ENCODE results near the gene EFCAB11. TPM values are rescaled to one million over a fixed set of nuclear protein-coding genes. Genes with fewer than 3 reads are reported as not detected.

EFCAB11 gene
- total and polyA plus RNA-seq, 2 of the 4 experiments (the other 2 are of a cell fraction), result 2.2 to 5.3 TPM

GRCh38 chr14:89797148-89797547 is 157.4 kb downstream of the EFCAB11 start:
- intact Hi-C loops (cut with micrococcal nuclease), result no loop called here
- Histone ChIP-seq H3K14ac (replicated peaks; ENCODE audit: low read depth, low read length) (no peak overlapping the region), H3K4me2 (ENCODE audit: low read depth, low read length) (no peak overlapping the region), H3K79me1 (ENCODE audit: low read depth in 1 of 2, low read length in 2 of 2) (no peaks in the 10 kb centered on the region), H4K5ac (ENCODE audit: low read depth, low read length) (no peak overlapping the region), H3K56ac (ENCODE audit: extremely low read depth, insufficient read depth, low read length) (no peak overlapping the region), H3K23ac (ENCODE audit: low read depth, low read length) (no peak overlapping the region), H4K20me1 (ENCODE audit: insufficient read depth, low read length) (no peaks in the 10 kb centered on the region), H2BK15ac (ENCODE audit: low read depth, low read length) (no peak overlapping the region), H2AK9ac (replicated peaks; ENCODE audit: low read depth, low read length, poor library complexity) (no peak overlapping the region), H3K4me3 (ENCODE audit: insufficient read depth, low read depth, low read length) (no peak overlapping the region), H3K4me1 (ENCODE audit: control insufficient read depth, insufficient read depth, low read length) (peaks cover 14% of the 10 kb centered on the region), H3K18ac (ENCODE audit: low read depth, low read length) (no peak overlapping the region), H3K36me3 (ENCODE audit: control insufficient read depth, insufficient read depth, low read length) (no peaks in the 10 kb centered on the region), H2AFZ (replicated peaks; ENCODE audit: low read length, poor library complexity) (no peak overlapping the region), H3K4ac (ENCODE audit: low read depth, low read length) (no peak overlapping the region), H2BK5ac (ENCODE audit: low read depth, low read length, poor library complexity, severe bottlenecking) (no peak overlapping the region), H2BK120ac (ENCODE audit: low read depth, low read length) (no peak overlapping the region), H4K91ac (ENCODE audit: insufficient read depth, low read depth, low read length) (no peak overlapping the region), H3K9ac (ENCODE audit: low read depth, low read length) (no peak overlapping the region), H3K9me1 (ENCODE audit: insufficient read depth, low read length) (0 out of 2 replicates have a peak, but pooled peaks cover 3% of the 10 kb centered on the region), H3K27me3 (ENCODE audit: control insufficient read depth, insufficient read depth, low read length) (no peaks in the 10 kb centered on the region), H2BK20ac (ENCODE audit: low read depth, low read length) (no peak overlapping the region), H3K27ac (ENCODE audit: insufficient read depth, low read length) (no peak overlapping the region), H3K9me3 (ENCODE audit: control insufficient read depth, insufficient read depth, low read length) (no peaks in the 10 kb centered on the region), H2AK5ac (ENCODE audit: low read depth, low read length) (no peak overlapping the region), H4K8ac (ENCODE audit: low read depth in 2 of 2, low read length in 2 of 2) (no peak overlapping the region)
- no CpG with 5 or more reads among the region's 5 CpGs for WGBS, 2 experiments (ENCODE audit: extremely low coverage in 2 of 2, insufficient read length in 1 of 2)
- dilution Hi-C loops (cut with HindIII; ENCODE audit: low sequenced_read_pairs, unreplicated experiment), result no loop called here
- in situ Hi-C loops (cut with MboI; ENCODE audit: low sequenced_read_pairs), result no loop called here
- POLR2A ChIA-PET (ENCODE audit: unreplicated experiment), result no interaction called here
- no peak for TF ChIP-seq MAFK (IDR thresholded peaks at IDR 0.05; ENCODE audit: low read depth, low read length)
- no peak for TF ChIP-seq RFX5 (IDR thresholded peaks at IDR 0.05; ENCODE audit: low read depth, low read length)
- no peak for TF ChIP-seq POLR2A (IDR thresholded peaks at IDR 0.05; ENCODE audit: low read depth, low read length)
- TF ChIP-seq CHD1 (IDR thresholded peaks at IDR 0.05; ENCODE audit: low read depth, low read length), result no peak
- TF ChIP-seq MXI1 (IDR thresholded peaks at IDR 0.05; ENCODE audit: borderline replicate concordance, low read depth, low read length), result no peak
- TF ChIP-seq SMC3 (IDR thresholded peaks at IDR 0.05; ENCODE audit: low read depth, low read length), result no peak
- no peak for TF ChIP-seq BHLHE40 (IDR thresholded peaks at IDR 0.05; ENCODE audit: low read depth, low read length)
- TF ChIP-seq CEBPB (IDR thresholded peaks at IDR 0.05; ENCODE audit: low read depth, low read length), result no peak
- no peak for TF ChIP-seq NFE2L2 (IDR thresholded peaks at IDR 0.05; ENCODE audit: low read depth, low read length)
- no peak for TF ChIP-seq FOS (IDR thresholded peaks at IDR 0.05; ENCODE audit: low read depth, low read length)
- no peak for TF ChIP-seq USF2 (IDR thresholded peaks at IDR 0.05; ENCODE audit: low read depth, low read length)
- TF ChIP-seq RCOR1 (IDR thresholded peaks at IDR 0.05; ENCODE audit: insufficient replicate concordance, low read length), result no peak
- TF ChIP-seq RAD21 (IDR thresholded peaks at IDR 0.05; ENCODE audit: low read length), result no peak
- TF ChIP-seq MAZ (IDR thresholded peaks at IDR 0.05; ENCODE audit: borderline replicate concordance, low read depth, low read length), result no peak
- no peak for TF ChIP-seq ELK1 (IDR thresholded peaks at IDR 0.05; ENCODE audit: borderline replicate concordance, low read depth, low read length)
- TF ChIP-seq CTCF (conservative IDR thresholded peaks at IDR 0.05; ENCODE audit: low read depth, low read length), result no peak
- no TSS peak for BruUV-seq (replicated peaks)
- DNase-seq, result no peak
- ATAC-seq (ENCODE audit: low read depth), result no peak
- CTCF ChIA-PET, result no interaction called here
